B cell (primary cell): Measurements from ENCODE around the gene ZSCAN1. TPM values are rescaled to one million over a fixed set of nuclear protein-coding genes. Genes with fewer than 3 reads are reported as not detected.

Experiments used
- ATAC-seq: fragments of 200-7000 bp; cut with Tn5 transposase; one replicate; pipeline ENCODE4 v1.10.0; 2021; ENCODE audit warnings: low read depth, mild to moderate bottlenecking, moderate number of reproducible peaks, moderate library complexity
- CTCF ChIA-PET: fragments of 350-600 bp; sonication (Branson Sonifier 250); formaldehyde crosslinking; loops from one replicate; lab custom pipeline; 2021; ENCODE audit warnings: antibody characterized with exemption, inconsistent platforms; lab: Charles Lee
- POLR2A ChIA-PET: fragments of 350-600 bp; sonication (Branson Sonifier 250); formaldehyde crosslinking; loops from one replicate; lab custom pipeline; 2021; ENCODE audit warnings: antibody characterized with exemption; lab: Charles Lee
- DNase-seq: peaks from one replicate; pipeline ENCODE4 v3.0.0; 2013
- H2AFZ ChIP-seq: 2 replicates; pipeline ENCODE4 v1.6.1; 2012; ENCODE audit warnings: mild to moderate bottlenecking, low read depth, low read length; ENCODE audit not compliant: insufficient read depth, poor library complexity, severe bottlenecking
- H3K27ac ChIP-seq, 2 donors: 1 replicate in 1 of 2; 2 replicates in 1 of 2; pipeline ENCODE4 v1.5.1; 2012 to 2013; ENCODE audit warnings: low read length in 2 of 2, mild to moderate bottlenecking in 2 of 2, moderate library complexity in 1 of 2
- H3K27me3 ChIP-seq, 4 experiments: fragments of 200-600 bp in 1 of 4; sonication (generic) in 1 of 4; replicated peaks in 1 of 4; 1 replicate in 2 of 4; 2 replicates in 2 of 4; pipeline versions ENCODE4 v1.6.1 to v1.7.0; 2013 to 2016; ENCODE audit warnings: low read length in 3 of 4, mild to moderate bottlenecking in 2 of 4, mixed read lengths in 1 of 4, moderate library complexity in 1 of 4; ENCODE audit not compliant: insufficient read depth in 4 of 4, control insufficient read depth in 3 of 4; ENCODE audit errors: control extremely low read depth in 1 of 4
- H3K36me3 ChIP-seq, 2 experiments: replicated peaks in 1 of 2; 1 replicate in 1 of 2; 2 replicates in 1 of 2; pipeline versions ENCODE4 v1.6.1 to v1.7.1; 2013; ENCODE audit warnings: low read length in 1 of 2; ENCODE audit not compliant: insufficient read depth in 2 of 2, control insufficient read depth in 1 of 2; ENCODE audit errors: control extremely low read depth in 1 of 2, extremely low read depth in 1 of 2
- H3K4me1 ChIP-seq, 2 donors: fragments of 200-600 bp in 1 of 2; sonication (generic) in 1 of 2; 1 replicate in 1 of 2; 2 replicates in 1 of 2; pipeline versions ENCODE4 v1.5.1 to v1.6.1; 2013 to 2017; ENCODE audit warnings: low read length in 2 of 2; ENCODE audit not compliant: control insufficient read depth in 2 of 2, insufficient read depth in 2 of 2
- H3K4me2 ChIP-seq: replicated peaks from 2 replicates; pipeline ENCODE3; 2012; ENCODE audit warnings: mild to moderate bottlenecking, low read depth, low read length; ENCODE audit not compliant: poor library complexity, severe bottlenecking
- H3K4me3 ChIP-seq, 5 experiments: fragments of 200-600 bp in 1 of 5; sonication (generic) in 1 of 5; 1 replicate in 3 of 5; 2 replicates in 2 of 5; pipeline versions ENCODE4 v1.5.1 to v1.7.0; 2011 to 2016; ENCODE audit warnings: low read length in 4 of 5, mild to moderate bottlenecking in 4 of 5, low read depth in 2 of 5, control low read depth in 1 of 5, moderate library complexity in 1 of 5; ENCODE audit not compliant: insufficient read depth in 1 of 5; ENCODE audit errors: control extremely low read depth in 1 of 5, extremely low read depth in 1 of 5
- H3K79me2 ChIP-seq: fragments of 200-600 bp; sonication (generic); one replicate; pipeline ENCODE4 v1.6.0; 2016; ENCODE audit warnings: low read length; ENCODE audit not compliant: control insufficient read depth, insufficient read depth
- H3K9ac ChIP-seq: fragments of 200-600 bp; sonication (generic); 2 replicates; pipeline ENCODE4 v1.6.1; 2017; ENCODE audit warnings: mild to moderate bottlenecking, low read length, moderate library complexity
- H3K9me3 ChIP-seq, 3 donors: one replicate each; pipeline versions ENCODE4 v1.6.1 to v1.7.1; 2013; ENCODE audit warnings: low read length in 2 of 3; ENCODE audit not compliant: control insufficient read depth in 2 of 3, insufficient read depth in 1 of 3; ENCODE audit errors: control extremely low read depth in 1 of 3
- H4K20me1 ChIP-seq: 2 replicates; pipeline ENCODE4 v1.6.0; 2012; ENCODE audit warnings: mild to moderate bottlenecking, low read length; ENCODE audit not compliant: insufficient read depth, control insufficient read depth, poor library complexity, severe bottlenecking
- H3K27ac Mint-ChIP-seq: one replicate; pipeline ENCODE4 v1.8.0; 2021; ENCODE audit warnings: mixed read lengths
- H3K27me3 Mint-ChIP-seq: one replicate; pipeline ENCODE4 v1.8.0; 2021; ENCODE audit warnings: mixed read lengths
- H3K4me1 Mint-ChIP-seq: one replicate; pipeline ENCODE4 v1.8.0; 2021; ENCODE audit warnings: mixed read lengths
- H3K4me3 Mint-ChIP-seq: one replicate; pipeline ENCODE4 v1.8.0; 2021; ENCODE audit warnings: mixed read lengths
- H3K9me3 Mint-ChIP-seq: one replicate; pipeline ENCODE4 v1.8.0; 2022; ENCODE audit warnings: mixed read lengths; ENCODE audit not compliant: insufficient read depth
- EZH2 ChIP-seq: IDR thresholded peaks from 2 replicates; pipeline ENCODE4 v1.6.1; 2012; ENCODE audit warnings: borderline replicate concordance, low read depth, mild to moderate bottlenecking, moderate library complexity, low read length; ENCODE audit not compliant: insufficient read depth, poor library complexity, severe bottlenecking
- WGBS: methylation state at CpG from one replicate; pipeline ENCODE4 v1.1.5; 2013; ENCODE audit warnings: missing lambda C conversion rate; ENCODE audit not compliant: insufficient coverage; 5-methylcytosine and 5-hydroxymethylcytosine counted together
- intact Hi-C: fragments of 100-400 bp; cut with micrococcal nuclease; formaldehyde crosslinking; loops from one replicate; pipeline ENCODE4 v1.10.0; 2022
- polyA plus RNA-seq: library from polyadenylated mRNA; depleted of rRNA; stranded (reverse); fragments of >200 nt; gene quantifications from 2 replicates; pipeline ENCODE4 v1.2.3, GENCODE V29; 2012
- total RNA-seq, 2 donors: library from RNA; stranded (reverse); fragments of 120-200 nt in 1 of 2; gene quantifications; 1 replicate in 1 of 2; 2 replicates in 1 of 2; pipeline versions ENCODE4 v1.2.3 to v1.2.4, GENCODE V29; 2013 to 2022
- TF ChIP-seq, protein P1 (sequence below): fragments of 200-600 bp; IDR thresholded peaks from one replicate; pipeline ENCODE4 v1.8.0; 2022; ENCODE audit warnings: antibody characterized with exemption, mild to moderate bottlenecking

Gene ZSCAN1
- total and polyA plus RNA-seq, 2 donors (not counting 1 experiment from before 2014, with no cell fraction given), result 0.13 TPM; not detected in 1

- H3K36me3 ChIP-seq, result peaks cover 1 to 23% of the 10 kb centered on the region in 2 experiments
- H4K20me1 ChIP-seq, result no peaks in the 10 kb centered on the region
- TF ChIP-seq, protein P1, sequence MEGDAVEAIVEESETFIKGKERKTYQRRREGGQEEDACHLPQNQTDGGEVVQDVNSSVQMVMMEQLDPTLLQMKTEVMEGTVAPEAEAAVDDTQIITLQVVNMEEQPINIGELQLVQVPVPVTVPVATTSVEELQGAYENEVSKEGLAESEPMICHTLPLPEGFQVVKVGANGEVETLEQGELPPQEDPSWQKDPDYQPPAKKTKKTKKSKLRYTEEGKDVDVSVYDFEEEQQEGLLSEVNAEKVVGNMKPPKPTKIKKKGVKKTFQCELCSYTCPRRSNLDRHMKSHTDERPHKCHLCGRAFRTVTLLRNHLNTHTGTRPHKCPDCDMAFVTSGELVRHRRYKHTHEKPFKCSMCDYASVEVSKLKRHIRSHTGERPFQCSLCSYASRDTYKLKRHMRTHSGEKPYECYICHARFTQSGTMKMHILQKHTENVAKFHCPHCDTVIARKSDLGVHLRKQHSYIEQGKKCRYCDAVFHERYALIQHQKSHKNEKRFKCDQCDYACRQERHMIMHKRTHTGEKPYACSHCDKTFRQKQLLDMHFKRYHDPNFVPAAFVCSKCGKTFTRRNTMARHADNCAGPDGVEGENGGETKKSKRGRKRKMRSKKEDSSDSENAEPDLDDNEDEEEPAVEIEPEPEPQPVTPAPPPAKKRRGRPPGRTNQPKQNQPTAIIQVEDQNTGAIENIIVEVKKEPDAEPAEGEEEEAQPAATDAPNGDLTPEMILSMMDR, result no peak
- TF ChIP-seq EZH2, result no peak
- no peak for DNase-seq
- peak overlapping the region; percentile 19 to 66 (median 55) for H3K4me3 ChIP-seq
- H2AFZ ChIP-seq, result peak overlapping the region; percentile 79
- WGBS, result 7% methylated on average over 21 of the region's 21 CpGs
- H3K4me1 ChIP-seq, result peaks cover 4 to 10% of the 10 kb centered on the region in 2 donors
- Mint-ChIP-seq H3K27me3 (no peaks in the 10 kb centered on the region), H3K4me1 (peaks cover 18% of the 10 kb centered on the region), H3K9me3 (peaks cover 12% of the 10 kb centered on the region), H3K27ac (peak overlapping the region; percentile 46), H3K4me3 (peak overlapping the region; percentile 86)
- no peaks in the 10 kb centered on the region for H3K27me3 ChIP-seq
- H3K4me2 ChIP-seq, result peak overlapping the region; percentile 89
- H3K9me3 ChIP-seq, result peaks cover 0 to 67% (median 47%) of the 10 kb centered on the region in 3 donors
- ChIA-PET CTCF (no interaction called here), POLR2A (interaction anchor here (0.6 kb wide), 1 partner anchor 69 kb away, joined by 3 read pairs; no protein-coding TSS in a partner anchor)
- intact Hi-C loops, result loop anchor here (10.0 kb wide), 1 partner anchor 624 kb away; the partner anchor contains the start of gene ZNF548
- ATAC-seq, result no peak
- peak overlapping the region; percentile 71 for H3K9ac ChIP-seq
- peak overlapping the region in 1 of 2 donors; percentile 84 for H3K27ac ChIP-seq
- H3K79me2 ChIP-seq, result peaks cover 4% of the 10 kb centered on the region
Measured at GRCh38 chr19:58009301-58009665, 24.5 kb upstream of the ZSCAN1 start.

GRCh38 chr19:58009666-58010301 lies 24.0 kb upstream of the ZSCAN1 start:
- Mint-ChIP-seq H3K27ac (peak overlapping the region; percentile 83), H3K9me3 (peaks cover 8% of the 10 kb centered on the region), H3K4me3 (peak overlapping the region; percentile 86), H3K27me3 (no peaks in the 10 kb centered on the region), H3K4me1 (peaks cover 14% of the 10 kb centered on the region)
- Histone ChIP-seq H4K20me1 (no peaks in the 10 kb centered on the region), H3K27me3 (no peaks in the 10 kb centered on the region), H3K79me2 (no peaks in the 10 kb centered on the region), H3K9me3 (peaks cover 0 to 67% (median 42%) of the 10 kb centered on the region in 3 donors), H3K27ac (peak overlapping the region; percentile 35 to 84), H3K9ac (peak overlapping the region; percentile 71), H3K4me2 (peak overlapping the region; percentile 89), H3K4me1 (peaks cover 4 to 9% of the 10 kb centered on the region in 2 donors), H2AFZ (peak overlapping the region; percentile 79), H3K4me3 (peak overlapping the region; percentile 19 to 66 (median 55)), H3K36me3 (peaks cover 1 to 18% of the 10 kb centered on the region in 2 experiments)
- DNase-seq, result peak; percentile 88
- TF ChIP-seq EZH2, result no peak
- TF ChIP-seq, protein P1, result no peak
- POLR2A ChIA-PET, result no interaction called here
- WGBS, result 13% methylated on average over 37 of the region's 41 CpGs
- ATAC-seq, result peak; percentile 87
- CTCF ChIA-PET, result no interaction called here
- intact Hi-C loops, result loop anchor here (10.0 kb wide), 1 partner anchor 625 kb away; the partner anchor contains the start of gene ZNF548
